Lower leg skin (tissue), 4 donors: ENCODE data around the gene CNR1. TPM values are rescaled to one million over a fixed set of nuclear protein-coding genes. Genes with fewer than 3 reads are reported as not detected.
A peak's percentile ranks its signal among the peaks of the same experiment; 100 is the strongest.
"Not testable (repeated sequence)": the region's sequence is repeated elsewhere in the genome, so short reads cannot be mapped to it uniquely, and the experiment has no call there.

Experiments
- DNase-seq, 2 donors: peaks; one replicate each; pipeline ENCODE4 v3.0.0-alpha.2; 2019; ENCODE audit warnings: low spot score in 2 of 2
- H3K4me3 ChIP-seq: fragments of 200-600 bp; sonication (generic); 2 replicates; pipeline ENCODE4 v1.5.1; 2017; ENCODE audit warnings: mild to moderate bottlenecking, low read depth; ENCODE audit not compliant: poor library complexity, severe bottlenecking
- CTCF ChIP-seq, 3 donors: fragments of 450-650 bp; IDR thresholded peaks; one replicate each; pipeline ENCODE4 v1.5.1; 2016; ENCODE audit warnings: antibody characterized with exemption in 3 of 3, mild to moderate bottlenecking in 3 of 3, moderate library complexity in 2 of 3
- POLR2A ChIP-seq, 2 donors: fragments of 450-650 bp; IDR thresholded peaks; one replicate each; pipeline ENCODE4 v1.6.1; 2016 to 2017; ENCODE audit warnings: antibody characterized with exemption in 2 of 2, mild to moderate bottlenecking in 1 of 2, moderate library complexity in 1 of 2
- WGBS, 2 donors: methylation state at CpG; one replicate each; pipeline ENCODE4 v1.1.5; 2018; 5-methylcytosine and 5-hydroxymethylcytosine counted together
- intact Hi-C: fragments of 100-400 bp; cut with DNase I; formaldehyde crosslinking; loops from one replicate; pipeline ENCODE4 v1.15.0; 2023; ENCODE audit warnings: low total_unique reads
- total RNA-seq, 4 donors: library from RNA; depleted of rRNA; stranded (reverse); fragments of >200 nt; gene quantifications; one replicate each; pipeline ENCODE4 v1.1.0, GENCODE V29; 2016

CNR1 gene
- total RNA-seq, result 10 to 100 TPM in 1 of 4 donors, 1 to 10 TPM in 3; 2.6 to 17.7 (median 5.0) TPM

GRCh38 chr6:88165844-88166492 lies at the start of gene CNR1:
TSS of gene CNR1 (minus strand) at chr6:88166347. CDS start at chr6:88145274, 21,073 bp downstream.
- peak within 1 kb of the TSS; percentile 51 for H3K4me3 ChIP-seq
- TF ChIP-seq CTCF (IDR thresholded peaks at IDR 0.05) (no peak), POLR2A (IDR thresholded peaks at IDR 0.05) (no peak)
- intact Hi-C loops, result no loop called here
- peak in 1 of 2 donors; percentile 87 for DNase-seq
- WGBS, 2 donors, result 1% methylated on average over 18 to 52 of the region's 78 CpGs

GRCh38 chr6:88211446-88211845 lies 45.3 kb upstream of the CNR1 start:
- no peak for TF ChIP-seq POLR2A (IDR thresholded peaks at IDR 0.05)
- TF ChIP-seq CTCF (IDR thresholded peaks at IDR 0.05), result no peak
- WGBS, 2 donors, result 70 to 79% methylated on average over 4 of the region's 4 CpGs
- DNase-seq, result no peak
- intact Hi-C loops, result no loop called here
- no peak overlapping the region for H3K4me3 ChIP-seq

GRCh38 chr6:88209301-88209700 lies 43.2 kb upstream of the CNR1 start:
- WGBS, 2 donors, result 91 to 100% methylated on average over 1 of the region's 1 CpG
- no peak overlapping the region for H3K4me3 ChIP-seq
- DNase-seq, result no peak
- TF ChIP-seq POLR2A (IDR thresholded peaks at IDR 0.05) (no peak), CTCF (IDR thresholded peaks at IDR 0.05) (no peak)
- intact Hi-C loops, result no loop called here

GRCh38 chr6:88208726-88209125 lies 42.6 kb upstream of the CNR1 start:
- 70 to 74% methylated on average over 4 of the region's 4 CpGs for WGBS, 2 donors
- no peak overlapping the region for H3K4me3 ChIP-seq
- DNase-seq, result no peak
- TF ChIP-seq CTCF (IDR thresholded peaks at IDR 0.05) (no peak), POLR2A (IDR thresholded peaks at IDR 0.05) (no peak)
- intact Hi-C loops, result no loop called here

- intact Hi-C loops, H3K4me3 ChIP-seq, DNase-seq: not testable (repeated sequence)
Observed at GRCh38 chr6:88201734-88202133, 35.6 kb upstream of the CNR1 start.

- intact Hi-C loops, result no loop called here
- TF ChIP-seq POLR2A (IDR thresholded peaks at IDR 0.05), result no peak
- H3K4me3 ChIP-seq, result no peak overlapping the region
- no peak for DNase-seq
- 85 to 90% methylated on average over 4 of the region's 4 CpGs for WGBS, 2 donors
Observed at GRCh38 chr6:88184921-88185320, 18.8 kb upstream of the CNR1 start.

GRCh38 chr6:88183471-88183870 lies 17.3 kb upstream of the CNR1 start:
- 84 to 87% methylated on average over 2 of the region's 2 CpGs for WGBS, 2 donors
- intact Hi-C loops, result no loop called here
- no peak for DNase-seq
- H3K4me3 ChIP-seq, result no peak overlapping the region
- TF ChIP-seq POLR2A (IDR thresholded peaks at IDR 0.05), result no peak
- TF ChIP-seq CTCF (IDR thresholded peaks at IDR 0.05), result no peak
